H9 (cell line): ENCODE results near the gene SCAF1. TPM values are rescaled to one million over a fixed set of nuclear protein-coding genes. Genes with fewer than 3 reads are reported as not detected.

Source experiments
- DNase-seq: peaks from one replicate; pipeline ENCODE4 v3.0.0-alpha.2; 2017
- H2AFZ ChIP-seq: one replicate; pipeline ENCODE4 v1.6.1; 2013; ENCODE audit warnings: mild to moderate bottlenecking, low read length, control low read depth, moderate library complexity
- H2AK5ac ChIP-seq: 2 replicates; pipeline ENCODE4 v1.6.1; 2013; ENCODE audit warnings: low read length, control low read depth, mixed read lengths; ENCODE audit not compliant: insufficient read length
- H2BK120ac ChIP-seq: one replicate; pipeline ENCODE4 v1.6.1; 2013; ENCODE audit warnings: low read depth, mild to moderate bottlenecking, low read length, control low read depth, inconsistent platforms; ENCODE audit not compliant: poor library complexity, severe bottlenecking
- H2BK12ac ChIP-seq: 2 replicates; pipeline ENCODE4 v1.6.1; 2013; ENCODE audit warnings: low read length, control low read depth, mixed read lengths, low read depth; ENCODE audit not compliant: insufficient read length
- H2BK15ac ChIP-seq: 2 replicates; pipeline ENCODE4 v1.6.1; 2013; ENCODE audit warnings: low read depth, low read length, control low read depth
- H2BK20ac ChIP-seq: one replicate; pipeline ENCODE4 v1.6.1; 2013; ENCODE audit warnings: low read depth, mild to moderate bottlenecking, low read length, control low read depth, inconsistent platforms; ENCODE audit not compliant: poor library complexity, severe bottlenecking
- H2BK5ac ChIP-seq: 2 replicates; pipeline ENCODE4 v1.6.1; 2013; ENCODE audit warnings: low read length, control low read depth, mixed read lengths; ENCODE audit not compliant: insufficient read length
- H3K14ac ChIP-seq: 2 replicates; pipeline ENCODE4 v1.6.1; 2013; ENCODE audit warnings: low read length, control low read depth; ENCODE audit not compliant: insufficient read depth
- H3K18ac ChIP-seq: 2 replicates; pipeline ENCODE4 v1.6.1; 2013; ENCODE audit warnings: low read depth, mild to moderate bottlenecking, mixed read lengths, low read length, control low read depth; ENCODE audit not compliant: insufficient read length
- H3K23ac ChIP-seq: 2 replicates; pipeline ENCODE4 v1.6.1; 2013; ENCODE audit warnings: low read length, control low read depth, mixed read lengths, low read depth; ENCODE audit not compliant: insufficient read length
- H3K23me2 ChIP-seq: 2 replicates; pipeline ENCODE4 v1.6.1; 2013; ENCODE audit warnings: low read depth, mild to moderate bottlenecking, mixed read lengths, low read length, control low read depth; ENCODE audit not compliant: insufficient read length, poor library complexity, severe bottlenecking
- H3K27ac ChIP-seq: 2 replicates; pipeline ENCODE4 v1.5.1; 2013; ENCODE audit warnings: low read length, control low read depth, mixed read lengths, low read depth; ENCODE audit not compliant: insufficient read length
- H3K27me3 ChIP-seq: 2 replicates; pipeline ENCODE4 v1.6.1; 2013; ENCODE audit warnings: low read length, control low read depth, inconsistent platforms; ENCODE audit not compliant: insufficient read depth
- H3K4ac ChIP-seq: 2 replicates; pipeline ENCODE4 v1.6.1; 2013; ENCODE audit warnings: low read depth, mild to moderate bottlenecking, control low read depth, inconsistent platforms, low read length, moderate library complexity
- H3K4me1 ChIP-seq: 2 replicates; pipeline ENCODE4 v1.6.1; 2013; ENCODE audit warnings: low read length, control low read depth, inconsistent platforms; ENCODE audit not compliant: insufficient read depth
- H3K4me2 ChIP-seq: 2 replicates; pipeline ENCODE4 v1.6.1; 2013; ENCODE audit warnings: low read length, control low read depth, mixed read lengths; ENCODE audit not compliant: insufficient read length, insufficient read depth
- H3K56ac ChIP-seq: 2 replicates; pipeline ENCODE4 v1.6.1; 2013; ENCODE audit warnings: low read depth, mild to moderate bottlenecking, mixed read lengths, low read length, control low read depth; ENCODE audit not compliant: insufficient read length
- H3K79me1 ChIP-seq: 2 replicates; pipeline ENCODE4 v1.6.1; 2013; ENCODE audit warnings: low read depth, mild to moderate bottlenecking, moderate library complexity, low read length, control low read depth, inconsistent platforms; ENCODE audit not compliant: insufficient read depth, poor library complexity, severe bottlenecking
- H3K79me2 ChIP-seq: 2 replicates; pipeline ENCODE4 v1.6.1; 2013; ENCODE audit warnings: low read length, control low read depth, inconsistent platforms; ENCODE audit not compliant: insufficient read depth
- H3K9ac ChIP-seq: 2 replicates; pipeline ENCODE4 v1.6.1; 2013; ENCODE audit warnings: low read length, control low read depth, mixed read lengths; ENCODE audit not compliant: insufficient read length; ENCODE audit errors: extremely low read depth
- H3K9me3 ChIP-seq: one replicate; pipeline ENCODE4 v1.6.1; 2013; ENCODE audit warnings: low read depth, low read length, inconsistent platforms; ENCODE audit not compliant: control insufficient read depth
- H3T11ph ChIP-seq: one replicate; pipeline ENCODE4 v1.6.1; 2013; ENCODE audit warnings: mild to moderate bottlenecking, low read length, control low read depth, inconsistent platforms
- H4K20me1 ChIP-seq: one replicate; pipeline ENCODE4 v1.6.1; 2013; ENCODE audit not compliant: control insufficient read depth, insufficient read length, insufficient read depth
- H4K5ac ChIP-seq: 2 replicates; pipeline ENCODE4 v1.6.1; 2013; ENCODE audit warnings: low read depth, mild to moderate bottlenecking, mixed read lengths, low read length, control low read depth; ENCODE audit not compliant: insufficient read length
- H4K8ac ChIP-seq: replicated peaks from 2 replicates; pipeline ENCODE4 v1.6.1; 2013; ENCODE audit warnings: low read length, control low read depth, mixed read lengths, low read depth; ENCODE audit not compliant: insufficient read length
- H4K91ac ChIP-seq: 2 replicates; pipeline ENCODE4 v1.6.1; 2013; ENCODE audit warnings: low read depth, mild to moderate bottlenecking, moderate library complexity, mixed read lengths, low read length, control low read depth; ENCODE audit not compliant: insufficient read length
- H3K27ac Mint-ChIP-seq, 3 experiments: 2 replicates in 2 of 3; 3 replicates in 1 of 3; pipeline ENCODE4 v1.8.0; 2020 to 2021; ENCODE audit warnings: mixed read lengths in 3 of 3, mild to moderate bottlenecking in 1 of 3, moderate library complexity in 1 of 3
- H3K27me3 Mint-ChIP-seq: 2 replicates; pipeline ENCODE4 v1.8.0; 2021; ENCODE audit warnings: low read depth, mild to moderate bottlenecking, moderate library complexity, mixed read lengths
- H3K36me3 Mint-ChIP-seq, 3 experiments: 2 replicates in 2 of 3; 3 replicates in 1 of 3; pipeline ENCODE4 v1.8.0; 2020 to 2021; ENCODE audit warnings: low read depth in 3 of 3, mixed read lengths in 3 of 3; ENCODE audit not compliant: insufficient read depth in 1 of 3
- H3K4me1 Mint-ChIP-seq, 2 experiments: 2 replicates each; pipeline ENCODE4 v1.8.0; 2020; ENCODE audit warnings: mixed read lengths in 2 of 2
- H3K4me3 Mint-ChIP-seq, 2 experiments: 2 replicates in 1 of 2; 3 replicates in 1 of 2; pipeline ENCODE4 v1.8.0; 2020 to 2021; ENCODE audit warnings: mild to moderate bottlenecking in 2 of 2, mixed read lengths in 2 of 2, moderate library complexity in 1 of 2
- H3K9me3 Mint-ChIP-seq, 2 experiments: 2 replicates in 1 of 2; 3 replicates in 1 of 2; pipeline ENCODE4 v1.8.0; 2020; ENCODE audit warnings: mild to moderate bottlenecking in 2 of 2, mixed read lengths in 2 of 2, moderate library complexity in 1 of 2
- CTCF ChIP-seq: fragments of 200-600 bp; sonication (generic); conservative IDR thresholded peaks from 3 replicates; pipeline ENCODE4 v1.8.0; 2021; ENCODE audit warnings: antibody characterized with exemption, mild to moderate bottlenecking
- WGBS: extraction: QIAGEN DNeasy Blood & Tissue Kit; methylation state at CpG from one replicate; pipeline ENCODE4 v1.1.7; 2013; ENCODE audit warnings: missing lambda C conversion rate, low lambda C conversion rate, mixed read lengths; ENCODE audit not compliant: insufficient read length; ENCODE audit errors: extremely low coverage; 5-methylcytosine and 5-hydroxymethylcytosine counted together
- total RNA-seq: library from RNA; stranded (reverse); gene quantifications from 2 replicates; pipeline ENCODE4 v1.2.1, GENCODE V29; 2021

The SCAF1 gene
- total RNA-seq, 1 experiment from 2014 or later = 85.3 TPM

- H3K27ac ChIP-seq = no peak overlapping the region
- WGBS = no CpG with 5 or more reads among the region's 27 CpGs
- H4K8ac ChIP-seq = no peak overlapping the region
- no peak overlapping the region for H2BK120ac ChIP-seq
- H2BK12ac ChIP-seq = no peak overlapping the region
- H3K23me2 ChIP-seq = peaks cover 14% of the 10 kb centered on the region
- Mint-ChIP-seq H3K27ac (peak overlapping the region; percentile 95 to 96 (median 96)), H3K4me1 (peaks cover 10 to 25% of the 10 kb centered on the region in 2 experiments), H3K4me3 (peak overlapping the region; percentile 79 to 94), H3K9me3 (no peaks in the 10 kb centered on the region; a peak in 2 of 5 replicates), H3K36me3 (peaks cover 17 to 31% (median 25%) of the 10 kb centered on the region in 3 experiments; a peak in 6 of 7 replicates), H3K27me3 (no peaks in the 10 kb centered on the region)
- no peak overlapping the region for H2AFZ ChIP-seq
- no peak overlapping the region for H2AK5ac ChIP-seq
- no peaks in the 10 kb centered on the region for H3K9me3 ChIP-seq
- H3K23ac ChIP-seq = no peak overlapping the region
- DNase-seq = peak; percentile 98
- no peak overlapping the region for H2BK5ac ChIP-seq
- H3K79me2 ChIP-seq = peaks cover 5% of the 10 kb centered on the region; the same call in 1 of the 2 replicates
- no peaks in the 10 kb centered on the region; the same call in 1 of the 2 replicates for H3K4me1 ChIP-seq
- no peak overlapping the region for H2BK15ac ChIP-seq
- H3K18ac ChIP-seq = no peak overlapping the region
- no peak overlapping the region for H3K4ac ChIP-seq
- H3K27me3 ChIP-seq = no peaks in the 10 kb centered on the region
- H3K14ac ChIP-seq = no peak overlapping the region
- peak overlapping the region; percentile 74 for H3K4me2 ChIP-seq
- H3K56ac ChIP-seq = no peak overlapping the region
- TF ChIP-seq CTCF = no peak
- no peak overlapping the region for H4K5ac ChIP-seq
- H2BK20ac ChIP-seq = no peak overlapping the region
- no peak overlapping the region for H4K91ac ChIP-seq
- H3T11ph ChIP-seq = no peak overlapping the region
- H3K9ac ChIP-seq = peak overlapping the region; percentile 5
- no peaks in the 10 kb centered on the region for H4K20me1 ChIP-seq
- peaks cover 11% of the 10 kb centered on the region for H3K79me1 ChIP-seq
These were observed 48.5 kb upstream of the SCAF1 start for GRCh38 chr19:49593233-49594113.
